H9 (cell line): ENCODE results near the gene MAD1L1. TPM values are rescaled to one million over a fixed set of nuclear protein-coding genes. Genes with fewer than 3 reads are reported as not detected.

Source experiments
- DNase-seq: peaks from one replicate; pipeline ENCODE4 v3.0.0-alpha.2; 2017
- H2AFZ ChIP-seq: one replicate; pipeline ENCODE4 v1.6.1; 2013; ENCODE audit warnings: mild to moderate bottlenecking, low read length, control low read depth, moderate library complexity
- H2AK5ac ChIP-seq: 2 replicates; pipeline ENCODE4 v1.6.1; 2013; ENCODE audit warnings: low read length, control low read depth, mixed read lengths; ENCODE audit not compliant: insufficient read length
- H2BK120ac ChIP-seq: one replicate; pipeline ENCODE4 v1.6.1; 2013; ENCODE audit warnings: low read depth, mild to moderate bottlenecking, low read length, control low read depth, inconsistent platforms; ENCODE audit not compliant: poor library complexity, severe bottlenecking
- H2BK12ac ChIP-seq: 2 replicates; pipeline ENCODE4 v1.6.1; 2013; ENCODE audit warnings: low read length, control low read depth, mixed read lengths, low read depth; ENCODE audit not compliant: insufficient read length
- H2BK15ac ChIP-seq: 2 replicates; pipeline ENCODE4 v1.6.1; 2013; ENCODE audit warnings: low read depth, low read length, control low read depth
- H2BK20ac ChIP-seq: one replicate; pipeline ENCODE4 v1.6.1; 2013; ENCODE audit warnings: low read depth, mild to moderate bottlenecking, low read length, control low read depth, inconsistent platforms; ENCODE audit not compliant: poor library complexity, severe bottlenecking
- H2BK5ac ChIP-seq: 2 replicates; pipeline ENCODE4 v1.6.1; 2013; ENCODE audit warnings: low read length, control low read depth, mixed read lengths; ENCODE audit not compliant: insufficient read length
- H3K14ac ChIP-seq: 2 replicates; pipeline ENCODE4 v1.6.1; 2013; ENCODE audit warnings: low read length, control low read depth; ENCODE audit not compliant: insufficient read depth
- H3K18ac ChIP-seq: 2 replicates; pipeline ENCODE4 v1.6.1; 2013; ENCODE audit warnings: low read depth, mild to moderate bottlenecking, mixed read lengths, low read length, control low read depth; ENCODE audit not compliant: insufficient read length
- H3K23ac ChIP-seq: 2 replicates; pipeline ENCODE4 v1.6.1; 2013; ENCODE audit warnings: low read length, control low read depth, mixed read lengths, low read depth; ENCODE audit not compliant: insufficient read length
- H3K23me2 ChIP-seq: 2 replicates; pipeline ENCODE4 v1.6.1; 2013; ENCODE audit warnings: low read depth, mild to moderate bottlenecking, mixed read lengths, low read length, control low read depth; ENCODE audit not compliant: insufficient read length, poor library complexity, severe bottlenecking
- H3K27ac ChIP-seq: 2 replicates; pipeline ENCODE4 v1.5.1; 2013; ENCODE audit warnings: low read length, control low read depth, mixed read lengths, low read depth; ENCODE audit not compliant: insufficient read length
- H3K27me3 ChIP-seq: 2 replicates; pipeline ENCODE4 v1.6.1; 2013; ENCODE audit warnings: low read length, control low read depth, inconsistent platforms; ENCODE audit not compliant: insufficient read depth
- H3K4ac ChIP-seq: 2 replicates; pipeline ENCODE4 v1.6.1; 2013; ENCODE audit warnings: low read depth, mild to moderate bottlenecking, control low read depth, inconsistent platforms, low read length, moderate library complexity
- H3K4me1 ChIP-seq: 2 replicates; pipeline ENCODE4 v1.6.1; 2013; ENCODE audit warnings: low read length, control low read depth, inconsistent platforms; ENCODE audit not compliant: insufficient read depth
- H3K4me2 ChIP-seq: 2 replicates; pipeline ENCODE4 v1.6.1; 2013; ENCODE audit warnings: low read length, control low read depth, mixed read lengths; ENCODE audit not compliant: insufficient read length, insufficient read depth
- H3K56ac ChIP-seq: 2 replicates; pipeline ENCODE4 v1.6.1; 2013; ENCODE audit warnings: low read depth, mild to moderate bottlenecking, mixed read lengths, low read length, control low read depth; ENCODE audit not compliant: insufficient read length
- H3K79me1 ChIP-seq: 2 replicates; pipeline ENCODE4 v1.6.1; 2013; ENCODE audit warnings: low read depth, mild to moderate bottlenecking, moderate library complexity, low read length, control low read depth, inconsistent platforms; ENCODE audit not compliant: insufficient read depth, poor library complexity, severe bottlenecking
- H3K79me2 ChIP-seq: 2 replicates; pipeline ENCODE4 v1.6.1; 2013; ENCODE audit warnings: low read length, control low read depth, inconsistent platforms; ENCODE audit not compliant: insufficient read depth
- H3K9ac ChIP-seq: 2 replicates; pipeline ENCODE4 v1.6.1; 2013; ENCODE audit warnings: low read length, control low read depth, mixed read lengths; ENCODE audit not compliant: insufficient read length; ENCODE audit errors: extremely low read depth
- H3K9me3 ChIP-seq: one replicate; pipeline ENCODE4 v1.6.1; 2013; ENCODE audit warnings: low read depth, low read length, inconsistent platforms; ENCODE audit not compliant: control insufficient read depth
- H3T11ph ChIP-seq: one replicate; pipeline ENCODE4 v1.6.1; 2013; ENCODE audit warnings: mild to moderate bottlenecking, low read length, control low read depth, inconsistent platforms
- H4K20me1 ChIP-seq: one replicate; pipeline ENCODE4 v1.6.1; 2013; ENCODE audit not compliant: control insufficient read depth, insufficient read length, insufficient read depth
- H4K5ac ChIP-seq: 2 replicates; pipeline ENCODE4 v1.6.1; 2013; ENCODE audit warnings: low read depth, mild to moderate bottlenecking, mixed read lengths, low read length, control low read depth; ENCODE audit not compliant: insufficient read length
- H4K8ac ChIP-seq: replicated peaks from 2 replicates; pipeline ENCODE4 v1.6.1; 2013; ENCODE audit warnings: low read length, control low read depth, mixed read lengths, low read depth; ENCODE audit not compliant: insufficient read length
- H4K91ac ChIP-seq: 2 replicates; pipeline ENCODE4 v1.6.1; 2013; ENCODE audit warnings: low read depth, mild to moderate bottlenecking, moderate library complexity, mixed read lengths, low read length, control low read depth; ENCODE audit not compliant: insufficient read length
- H3K27ac Mint-ChIP-seq, 3 experiments: 2 replicates in 2 of 3; 3 replicates in 1 of 3; pipeline ENCODE4 v1.8.0; 2020 to 2021; ENCODE audit warnings: mixed read lengths in 3 of 3, mild to moderate bottlenecking in 1 of 3, moderate library complexity in 1 of 3
- H3K27me3 Mint-ChIP-seq: 2 replicates; pipeline ENCODE4 v1.8.0; 2021; ENCODE audit warnings: low read depth, mild to moderate bottlenecking, moderate library complexity, mixed read lengths
- H3K36me3 Mint-ChIP-seq, 3 experiments: 2 replicates in 2 of 3; 3 replicates in 1 of 3; pipeline ENCODE4 v1.8.0; 2020 to 2021; ENCODE audit warnings: low read depth in 3 of 3, mixed read lengths in 3 of 3; ENCODE audit not compliant: insufficient read depth in 1 of 3
- H3K4me1 Mint-ChIP-seq, 2 experiments: 2 replicates each; pipeline ENCODE4 v1.8.0; 2020; ENCODE audit warnings: mixed read lengths in 2 of 2
- H3K4me3 Mint-ChIP-seq, 2 experiments: 2 replicates in 1 of 2; 3 replicates in 1 of 2; pipeline ENCODE4 v1.8.0; 2020 to 2021; ENCODE audit warnings: mild to moderate bottlenecking in 2 of 2, mixed read lengths in 2 of 2, moderate library complexity in 1 of 2
- H3K9me3 Mint-ChIP-seq, 2 experiments: 2 replicates in 1 of 2; 3 replicates in 1 of 2; pipeline ENCODE4 v1.8.0; 2020; ENCODE audit warnings: mild to moderate bottlenecking in 2 of 2, mixed read lengths in 2 of 2, moderate library complexity in 1 of 2
- CTCF ChIP-seq: fragments of 200-600 bp; sonication (generic); conservative IDR thresholded peaks from 3 replicates; pipeline ENCODE4 v1.8.0; 2021; ENCODE audit warnings: antibody characterized with exemption, mild to moderate bottlenecking
- WGBS: extraction: QIAGEN DNeasy Blood & Tissue Kit; methylation state at CpG from one replicate; pipeline ENCODE4 v1.1.7; 2013; ENCODE audit warnings: missing lambda C conversion rate, low lambda C conversion rate, mixed read lengths; ENCODE audit not compliant: insufficient read length; ENCODE audit errors: extremely low coverage; 5-methylcytosine and 5-hydroxymethylcytosine counted together
- total RNA-seq: library from RNA; stranded (reverse); gene quantifications from 2 replicates; pipeline ENCODE4 v1.2.1, GENCODE V29; 2021

Gene MAD1L1
- total RNA-seq, 1 experiment from 2014 or later, result 39.0 TPM

- no peak overlapping the region for H3K9ac ChIP-seq
- H3K23ac ChIP-seq, result no peak overlapping the region
- no peak overlapping the region; the same call in 1 of the 2 replicates for H3K14ac ChIP-seq
- H3K9me3 ChIP-seq, result no peaks in the 10 kb centered on the region
- no peak overlapping the region for H3K4me2 ChIP-seq
- H3K79me1 ChIP-seq, result no peaks in the 10 kb centered on the region
- Mint-ChIP-seq H3K27me3 (no peaks in the 10 kb centered on the region; the same call in 1 of the 2 replicates), H3K36me3 (0 out of 7 replicates have a peak, but pooled peaks cover 0 to 4% (median 0%) of the 10 kb centered on the region in 3 experiments), H3K4me1 (peaks cover 6 to 21% of the 10 kb centered on the region in 2 experiments; a peak in 3 of 4 replicates), H3K4me3 (no peak overlapping the region), H3K9me3 (no peaks in the 10 kb centered on the region), H3K27ac (peak overlapping the region in 2 of 3 experiments; percentile 63 to 93; a peak in 3 of 7 replicates)
- no peak overlapping the region for H2BK20ac ChIP-seq
- H2BK15ac ChIP-seq, result no peak overlapping the region
- peaks cover 3% of the 10 kb centered on the region for H4K20me1 ChIP-seq
- H3K79me2 ChIP-seq, result no peaks in the 10 kb centered on the region
- H3K27ac ChIP-seq, result no peak overlapping the region
- no peak overlapping the region for H3K56ac ChIP-seq
- H2AK5ac ChIP-seq, result no peak overlapping the region
- no peak overlapping the region for H4K5ac ChIP-seq
- no peaks in the 10 kb centered on the region for H3K23me2 ChIP-seq
- no peak overlapping the region for H3K18ac ChIP-seq
- H4K91ac ChIP-seq, result no peak overlapping the region
- no peak overlapping the region for H3K4ac ChIP-seq
- no peak overlapping the region for H2BK120ac ChIP-seq
- H2BK12ac ChIP-seq, result no peak overlapping the region
- no peaks in the 10 kb centered on the region for H3K4me1 ChIP-seq
- no peak overlapping the region for H3T11ph ChIP-seq
- H2BK5ac ChIP-seq, result no peak overlapping the region
- H2AFZ ChIP-seq, result no peak overlapping the region
- DNase-seq, result no peak
- H4K8ac ChIP-seq, result no peak overlapping the region
- TF ChIP-seq CTCF, result no peak
- no peaks in the 10 kb centered on the region for H3K27me3 ChIP-seq
- WGBS, result no CpG with 5 or more reads among the region's 31 CpGs
Measured at GRCh38 chr7:1850976-1851571, 381.7 kb downstream of the MAD1L1 start.
